OCI-M2 (cell line): Measurements from ENCODE around the gene ZNF587B.
"Not testable (repeated sequence)": the region's sequence is repeated elsewhere in the genome, so short reads cannot be mapped to it uniquely, and the experiment has no call there.

Experiments used
- DNase-seq: peaks from one replicate; lab custom pipeline; 2025; ENCODE audit not compliant: unreplicated experiment; lab: John Stamatoyannopoulos, UW

Gene ZNF587B

DNA sequence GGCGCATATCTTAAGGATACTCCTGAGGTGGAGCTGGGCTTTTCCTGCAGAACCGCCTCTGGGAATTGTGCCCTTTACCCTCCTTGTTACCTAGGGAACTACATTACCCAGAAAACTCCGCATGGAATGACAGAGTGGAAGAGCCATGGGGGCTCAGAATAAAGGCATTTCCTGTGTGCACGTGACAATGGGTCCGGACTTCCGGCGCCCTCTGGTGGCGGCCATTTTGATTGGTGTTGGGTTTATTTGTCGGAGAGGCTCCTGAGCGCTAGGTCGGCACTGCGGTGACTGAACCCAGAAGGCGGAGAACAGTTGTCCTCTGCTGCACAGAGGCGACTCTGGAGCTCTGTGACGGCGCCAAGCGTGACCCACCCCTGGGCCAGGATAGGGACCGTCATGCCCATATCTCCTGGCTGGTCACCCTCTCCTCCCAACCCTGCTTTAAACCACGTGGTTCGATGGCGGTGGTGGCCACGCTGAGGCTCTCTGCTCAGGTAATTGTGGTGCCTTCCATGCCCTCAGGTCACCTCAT, at the start of gene ZNF587B:
Gene ZNF587B (plus strand): TSS at position 229 of the 532 bp plus-strand sequence. CDS start 230 bp downstream, at position 459.
- DNase-seq: no peak

DNA sequence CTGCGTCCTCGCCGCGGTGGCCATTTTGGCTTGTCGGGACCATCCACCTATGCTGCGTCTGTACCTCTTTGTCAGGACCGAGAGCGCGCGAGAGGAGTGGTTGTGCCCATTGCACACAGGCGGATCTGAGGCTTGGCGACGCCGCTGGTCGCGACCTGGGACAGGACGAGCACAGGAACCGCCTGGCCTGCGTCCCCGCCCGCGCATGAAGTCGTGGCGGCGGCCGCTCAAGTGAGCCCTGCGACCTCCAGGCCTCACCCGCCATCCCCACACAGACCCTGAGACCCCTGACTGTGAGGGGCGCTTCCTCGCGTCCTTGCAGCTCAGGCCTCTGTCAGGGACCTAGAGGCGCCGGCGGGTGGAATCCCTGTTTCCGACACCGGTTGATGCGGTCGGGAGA, 43.8 kb upstream of the ZNF587B start:
- no peak for DNase-seq

DNA sequence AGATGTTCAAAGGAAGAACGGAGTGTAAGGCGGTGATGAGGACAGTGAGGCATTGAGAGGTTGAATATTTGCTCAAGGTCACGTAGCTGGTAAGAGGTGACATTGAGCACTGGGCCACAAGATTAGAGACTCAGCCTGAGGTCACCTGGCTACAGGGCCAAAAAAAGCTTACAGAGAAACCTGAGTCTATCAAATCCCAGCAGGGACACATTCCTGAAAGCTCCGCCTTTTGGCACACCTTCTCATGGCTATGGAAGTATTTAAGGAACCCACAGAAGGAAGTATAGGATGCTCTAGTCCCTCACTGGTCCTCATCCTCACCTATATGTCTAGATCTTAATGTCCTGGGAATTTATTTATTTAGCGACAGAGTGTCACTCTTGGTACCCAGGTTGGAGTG, 43.2 kb upstream of the ZNF587B start:
- no peak for DNase-seq

GRCh38 chr19:57788114-57788692, 41.9 kb upstream of the ZNF587B start:
- no peak for DNase-seq

GRCh38 chr19:57789288-57789687, 40.8 kb upstream of the ZNF587B start:
- no peak for DNase-seq

DNA sequence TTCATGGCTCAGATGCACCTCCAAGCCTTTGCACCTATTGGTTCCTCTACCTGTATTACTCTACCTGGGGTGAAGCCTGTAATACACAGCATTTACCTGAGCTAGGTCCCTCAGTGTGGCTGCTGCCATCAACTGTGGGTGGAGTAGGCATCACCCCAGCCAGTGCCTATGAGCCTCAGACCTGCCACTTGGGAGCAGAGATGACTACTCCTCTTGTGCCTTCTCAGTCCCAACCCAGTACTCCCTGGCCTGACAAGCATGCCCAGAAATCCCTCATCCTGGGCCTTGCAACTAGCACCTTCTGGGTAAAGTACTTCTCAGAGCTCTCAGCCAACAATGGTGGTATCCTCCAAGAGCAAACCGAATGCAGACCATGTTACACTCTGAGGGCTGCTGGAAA, 33.5 kb upstream of the ZNF587B start:
- not testable (repeated sequence) for DNase-seq

GRCh38 chr19:57800696-57801095, 29.4 kb upstream of the ZNF587B start:
- no peak for DNase-seq

- no peak for DNase-seq
These were observed 27.8 kb upstream of the ZNF587B start for GRCh38 chr19:57802269-57802668.

DNA sequence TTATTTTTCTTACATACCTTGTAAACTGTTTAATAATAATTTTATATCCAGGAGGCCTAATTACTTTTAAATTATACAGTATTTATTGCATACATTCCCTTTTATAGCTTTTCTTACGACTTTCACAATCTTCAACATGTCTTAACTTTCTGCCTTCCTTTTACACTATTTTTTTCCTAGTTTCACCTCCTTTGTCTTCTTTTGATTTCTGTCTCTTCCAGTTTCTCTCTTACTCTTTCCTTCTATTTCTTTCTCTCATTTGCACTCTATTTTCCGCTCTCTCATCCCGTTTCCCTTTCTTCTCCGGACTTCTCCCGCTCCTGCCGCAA, 26.9 kb upstream of the ZNF587B start:
- DNase-seq: no peak

DNA sequence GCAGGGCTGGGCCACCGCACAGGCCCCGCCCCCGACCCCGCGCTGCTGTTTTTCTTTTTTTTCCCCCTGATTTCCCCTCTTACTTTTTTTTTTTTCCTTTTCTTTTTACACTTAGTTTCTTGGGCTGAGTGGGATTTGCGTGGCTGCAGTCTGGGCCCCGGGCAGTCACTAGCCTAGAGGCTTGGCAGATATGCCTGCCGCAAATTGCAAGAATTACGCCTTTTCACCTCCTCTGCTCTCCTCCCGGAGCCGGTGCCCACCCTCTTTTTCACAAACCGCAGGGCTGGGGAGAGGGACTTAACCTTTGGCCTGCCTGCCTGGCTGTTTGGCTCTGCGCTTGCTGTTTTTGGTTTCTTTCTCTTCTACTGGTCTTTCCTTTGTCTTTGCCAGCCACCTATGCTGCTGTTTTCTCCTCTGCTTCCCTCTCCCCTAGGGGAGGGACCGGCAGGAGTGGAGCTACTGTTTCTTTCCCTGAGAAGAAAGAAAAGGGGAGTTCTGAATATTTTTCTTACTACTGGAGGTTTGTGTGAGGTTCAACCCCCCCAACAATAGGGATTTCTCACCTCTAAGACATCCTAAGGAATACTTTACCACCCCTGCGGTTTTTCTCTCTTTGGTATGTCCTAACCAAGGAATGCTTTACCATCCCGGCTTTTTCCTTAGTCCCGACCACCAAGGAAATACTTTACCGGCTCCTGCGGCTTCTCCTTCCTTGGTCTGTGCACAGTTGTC, 26.3 kb upstream of the ZNF587B start:
- DNase-seq: no peak

- no peak for DNase-seq
These were observed 22.6 kb upstream of the ZNF587B start for GRCh38 chr19:57807541-57807940.

GRCh38 chr19:57810410-57811295, 19.4 kb upstream of the ZNF587B start:
- peak; percentile 25 for DNase-seq

DNA sequence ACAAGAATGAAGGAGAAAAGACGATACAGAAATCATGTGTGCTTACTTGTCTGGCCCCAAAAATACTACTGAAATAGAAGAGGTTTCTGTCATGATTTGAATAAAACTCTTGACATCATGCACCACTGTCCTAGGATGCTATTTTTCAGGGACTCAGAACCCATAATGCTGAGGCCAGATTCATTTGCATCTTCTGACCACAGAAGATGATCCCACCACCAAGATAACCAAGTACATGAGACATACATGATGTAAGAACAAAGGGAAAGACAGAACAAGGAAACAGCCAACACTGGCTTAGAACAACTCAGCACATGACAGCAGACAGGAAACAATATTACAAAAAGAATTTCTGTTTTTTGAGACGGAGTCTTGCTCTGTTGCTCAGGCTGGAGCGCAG, 17.9 kb upstream of the ZNF587B start:
- DNase-seq: no peak

GRCh38 chr19:57812975-57813820, 16.9 kb upstream of the ZNF587B start:
- DNase-seq: not testable (repeated sequence)

DNA sequence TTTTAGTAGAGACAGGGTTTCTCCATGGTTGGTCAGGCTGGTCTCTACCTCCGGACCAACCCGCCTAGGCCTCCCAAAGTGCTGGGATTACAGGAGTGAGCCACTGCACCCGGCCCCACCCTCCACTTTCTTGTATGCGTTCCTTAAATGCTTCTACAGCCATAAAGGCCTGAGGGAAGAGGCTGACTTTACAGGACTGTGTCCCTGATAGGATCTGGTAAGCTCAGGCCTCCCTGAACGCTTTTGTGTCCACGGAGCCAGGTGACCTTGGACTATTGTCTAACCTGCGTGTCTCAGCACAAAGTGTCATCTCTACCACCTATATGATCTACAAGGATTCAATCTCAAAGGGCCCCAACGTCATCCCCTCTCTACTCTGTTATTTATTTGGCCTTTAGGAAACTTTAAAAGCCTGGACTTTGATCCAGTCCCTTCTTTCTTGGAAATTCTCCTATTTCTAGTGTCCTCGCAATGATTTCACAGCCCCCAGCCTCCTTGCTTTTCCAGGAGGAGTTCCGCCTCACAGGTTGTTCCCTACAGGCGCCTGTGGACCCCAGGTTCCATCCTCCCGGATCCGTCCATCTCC, 16.1 kb upstream of the ZNF587B start:
- no peak for DNase-seq

- DNase-seq: no peak
These were observed 15.4 kb upstream of the ZNF587B start, which contains the start of gene ZNF552 for GRCh38 chr19:57814505-57815246. Gene ZNF552, minus strand, starts transcription at chr19:57814913. Its CDS starts 170 bp downstream, at chr19:57814743.

DNA sequence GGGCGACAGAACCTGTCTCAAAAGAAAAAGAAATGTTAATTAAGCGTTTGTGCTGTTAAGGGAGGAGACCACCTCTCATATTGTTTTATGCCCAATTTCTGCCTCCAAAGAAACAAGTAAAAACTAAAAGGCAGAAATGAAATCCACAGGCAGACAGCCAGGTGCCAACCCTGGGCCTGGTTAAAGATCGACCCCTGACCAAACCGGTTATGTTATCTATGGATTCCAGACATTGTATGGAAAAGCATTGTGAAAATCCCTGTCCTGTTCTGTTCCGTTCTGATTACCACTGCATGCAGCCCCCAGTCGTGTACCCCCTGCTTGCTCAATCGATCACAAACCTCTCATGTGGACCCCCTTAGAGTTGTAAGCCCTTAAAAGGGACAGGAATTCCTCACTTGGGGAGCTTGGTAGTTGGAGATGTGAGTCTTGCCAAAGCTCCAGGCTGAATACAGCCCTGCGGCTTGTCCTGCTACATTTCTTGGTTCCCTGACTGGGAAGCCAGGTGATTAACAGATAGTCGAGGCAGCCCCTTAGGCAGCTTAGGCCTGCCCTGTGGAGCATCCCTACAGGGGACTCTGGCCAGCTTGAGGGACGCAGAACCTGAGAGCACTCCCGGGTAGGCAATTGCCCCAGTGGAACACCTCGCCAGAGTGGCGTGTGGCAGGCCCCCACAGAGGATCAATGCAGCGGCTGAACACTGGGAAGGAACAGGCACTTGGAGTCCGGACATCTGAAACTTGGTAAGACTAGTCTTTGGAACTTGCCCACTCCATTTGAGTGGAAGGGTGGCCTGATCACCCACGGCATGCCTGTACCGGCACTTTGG, 14.6 kb upstream of the ZNF587B start:
- no peak for DNase-seq

DNA sequence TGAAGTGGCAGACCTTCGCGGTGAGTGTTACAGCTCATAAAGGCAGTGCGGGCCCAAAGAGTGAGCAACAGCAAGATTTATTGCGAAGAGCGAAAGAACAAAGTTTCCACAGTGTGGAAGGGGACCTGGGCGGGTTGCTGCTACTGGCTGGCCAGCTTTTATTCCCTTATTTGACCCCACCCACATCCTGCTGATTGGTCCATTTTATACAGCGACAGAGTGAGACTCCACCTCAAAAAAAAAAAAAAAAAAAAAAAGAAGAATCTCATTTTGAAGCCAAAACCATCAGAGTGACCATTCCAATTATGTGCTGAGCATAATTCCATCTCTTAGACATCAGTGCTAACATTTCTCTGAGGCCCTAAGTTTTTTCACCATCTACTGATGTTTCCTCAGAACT, 13.4 kb upstream of the ZNF587B start:
- no peak for DNase-seq

- no peak for DNase-seq
These were observed 12.1 kb upstream of the ZNF587B start for GRCh38 chr19:57817976-57818375.
